Sigmoid colon (tissue), 7 donors: ENCODE results near the gene LPAR2. TPM values are rescaled to one million over a fixed set of nuclear protein-coding genes. Genes with fewer than 3 reads are reported as not detected.
"Not testable (repeated sequence)": the region's sequence is repeated elsewhere in the genome, so short reads cannot be mapped to it uniquely, and the experiment has no call there.

Source experiments
- DNase-seq: peaks from one replicate; pipeline ENCODE4 v3.0.0-alpha.2; 2019
- H3K27ac ChIP-seq, 4 donors: fragments of 200-600 bp; sonication (generic); one replicate each; pipeline ENCODE4 v1.5.1; 2016 to 2019; ENCODE audit warnings: mild to moderate bottlenecking in 1 of 4
- H3K27me3 ChIP-seq, 3 donors: fragments of 200-600 bp; sonication (generic); one replicate each; pipeline ENCODE4 v1.5.1; 2019; ENCODE audit warnings: mild to moderate bottlenecking in 1 of 3
- H3K36me3 ChIP-seq, 4 donors: fragments of 200-600 bp; sonication (generic); one replicate each; pipeline ENCODE4 v1.5.1; 2016 to 2019
- H3K4me1 ChIP-seq, 4 donors: fragments of 200-600 bp; sonication (generic); one replicate each; pipeline ENCODE4 v1.5.1; 2017 to 2019
- H3K4me3 ChIP-seq, 4 donors: fragments of 200-600 bp; sonication (generic); one replicate each; pipeline ENCODE4 v1.5.1; 2017 to 2019; ENCODE audit warnings: mild to moderate bottlenecking in 2 of 4, moderate library complexity in 1 of 4
- H3K9me3 ChIP-seq, 4 donors: fragments of 200-600 bp in 3 of 4; sonication (generic) in 3 of 4; one replicate each; pipeline versions ENCODE4 v1.5.1 to v1.6.1; 2013 to 2019
- CTCF ChIP-seq, 4 experiments: fragments of 450-650 bp in 3 of 4; fragments of 200-600 bp in 1 of 4; IDR thresholded peaks; one replicate each; pipeline ENCODE4 v1.5.1; 2016 to 2019; ENCODE audit warnings: antibody characterized with exemption in 4 of 4, mild to moderate bottlenecking in 3 of 4, moderate library complexity in 2 of 4
- EP300 ChIP-seq, 4 donors: sonication (generic); formaldehyde crosslinking; IDR thresholded peaks; one replicate each; pipeline ENCODE4 v1.6.1; 2017; ENCODE audit warnings: antibody characterized with exemption in 4 of 4
- POLR2A ChIP-seq, 2 donors: fragments of 450-650 bp; IDR thresholded peaks; one replicate each; pipeline ENCODE4 v1.6.1; 2016; ENCODE audit warnings: antibody characterized with exemption in 2 of 2, mild to moderate bottlenecking in 2 of 2, moderate library complexity in 2 of 2
- POLR2AphosphoS5 ChIP-seq, 4 donors: sonication (generic); formaldehyde crosslinking; IDR thresholded peaks; one replicate each; pipeline ENCODE4 v1.6.1; 2017; ENCODE audit warnings: antibody characterized with exemption in 4 of 4
- whole genome bisulfite sequencing, 2 donors: extraction: QIAGEN DNeasy Blood & Tissue Kit; methylation state at CpG; one replicate each; pipeline ENCODE4 v1.1.7; 2013; 5-methylcytosine and 5-hydroxymethylcytosine counted together
- intact Hi-C: fragments of 100-400 bp; cut with DNase I; formaldehyde crosslinking; loops from one replicate; pipeline ENCODE4 v1.15.1; 2023
- polyA plus RNA-seq, 3 donors: library from polyadenylated mRNA; stranded (reverse); fragments of 200-250 nt; gene quantifications; one replicate each; pipeline ENCODE4 v1.2.3, GENCODE V29; 2013
- total RNA-seq, 4 donors: library from RNA; depleted of rRNA; stranded (reverse); fragments of >200 nt; gene quantifications; one replicate each; pipeline ENCODE4 v1.1.0, GENCODE V29; 2016
- donor health status: healthy with polysubstance abuse.
- donor health status: Bipolar disorder and iron deficiency.
- donor health status: healthy.

Gene LPAR2
- total and polyA plus RNA-seq, 7 donors = 0.33 to 19.9 (median 3.6) TPM

DNA sequence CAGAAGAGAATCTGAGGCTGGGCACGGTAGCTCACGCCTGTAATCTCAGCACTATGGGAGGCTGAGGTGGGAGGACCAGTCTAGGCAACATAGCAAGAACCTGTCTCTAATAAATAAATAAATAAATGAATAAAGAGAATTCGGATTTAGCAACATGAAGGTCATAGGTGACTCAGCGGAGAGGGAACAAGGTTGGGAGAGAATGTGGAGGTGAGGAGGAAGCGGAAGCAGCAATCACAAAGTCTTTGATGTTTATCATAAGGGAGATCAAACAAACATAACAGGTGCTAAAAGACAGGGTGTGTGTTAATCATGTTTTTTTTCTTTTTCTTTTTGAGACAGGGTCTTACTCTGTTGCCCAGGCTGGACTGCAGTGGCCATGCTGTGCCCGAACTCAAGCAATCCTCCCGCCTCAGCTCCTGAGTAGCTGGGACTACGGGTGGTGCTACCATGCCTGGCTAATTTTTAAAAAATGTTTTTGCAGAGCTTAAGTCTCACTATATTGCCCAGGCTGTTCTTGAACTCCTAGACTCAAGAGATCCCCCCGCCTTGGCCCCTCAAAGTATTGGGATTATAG, 25.8 kb downstream of the LPAR2 start:
- DNase-seq = no peak
- intact Hi-C loops = no loop called here
- Histone ChIP-seq H3K36me3 (no peaks in the 10 kb centered on the region), H3K4me1 (no peaks in the 10 kb centered on the region), H3K9me3 (no peaks in the 10 kb centered on the region), H3K27me3 (no peaks in the 10 kb centered on the region), H3K27ac (no peak overlapping the region), H3K4me3 (no peak overlapping the region)
- no peak for TF ChIP-seq POLR2AphosphoS5 (IDR thresholded peaks at IDR 0.05)
- TF ChIP-seq POLR2A (IDR thresholded peaks at IDR 0.05) = no peak
- no peak for TF ChIP-seq EP300 (IDR thresholded peaks at IDR 0.05)
- TF ChIP-seq CTCF (IDR thresholded peaks at IDR 0.05) = no peak
- WGBS, 2 donors = 22 to 60% methylated on average over 9 of the region's 9 CpGs

DNA sequence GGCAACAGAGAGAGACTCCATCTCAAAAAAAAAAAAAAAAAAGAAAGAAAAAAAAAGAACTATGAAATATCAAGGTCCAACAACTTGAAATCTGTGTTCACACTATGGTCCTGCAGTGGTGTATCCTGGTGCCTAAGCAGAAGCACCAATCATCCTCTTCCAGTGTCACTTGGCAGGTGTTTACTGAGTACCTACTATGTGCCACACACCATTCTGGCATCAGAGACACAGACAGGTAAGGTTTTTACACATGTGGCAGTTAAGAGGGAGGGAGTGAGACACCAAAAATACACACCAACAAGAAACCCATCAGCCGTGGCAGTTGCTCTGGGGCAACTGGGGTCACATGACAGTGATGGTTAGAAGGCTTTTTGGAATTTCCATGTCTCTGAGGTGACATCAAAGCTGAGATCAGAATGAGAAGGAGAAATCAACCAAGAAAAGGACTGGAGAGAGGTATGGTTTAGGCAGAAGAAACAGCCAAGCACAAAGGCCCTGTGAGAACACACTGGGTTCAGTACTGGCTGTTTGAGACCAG, 27.2 kb downstream of the LPAR2 start:
- H3K27me3 ChIP-seq = no peaks in the 10 kb centered on the region
- H3K36me3 ChIP-seq = no peaks in the 10 kb centered on the region
- no peak overlapping the region for H3K27ac ChIP-seq
- DNase-seq = no peak
- TF ChIP-seq EP300 (IDR thresholded peaks at IDR 0.05) (no peak), CTCF (IDR thresholded peaks at IDR 0.05) (no peak), POLR2AphosphoS5 (IDR thresholded peaks at IDR 0.05) (no peak), POLR2A (IDR thresholded peaks at IDR 0.05) (no peak)
- H3K4me1 ChIP-seq = no peaks in the 10 kb centered on the region
- H3K9me3 ChIP-seq = no peaks in the 10 kb centered on the region
- no peak overlapping the region for H3K4me3 ChIP-seq
- intact Hi-C loops = no loop called here
- WGBS, 2 donors = 76 to 81% methylated on average over 1 of the region's 1 CpG

- H3K27ac ChIP-seq = not testable (repeated sequence)
Measured at GRCh38 chr19:19598728-19599451, 29.1 kb downstream of the LPAR2 start.

GRCh38 chr19:19597809-19598306, 30.2 kb downstream of the LPAR2 start:
- H3K4me3 ChIP-seq = no peak overlapping the region
- WGBS, 2 donors = 74 to 83% methylated on average over 8 of the region's 8 CpGs
- no peaks in the 10 kb centered on the region for H3K36me3 ChIP-seq
- no peaks in the 10 kb centered on the region for H3K4me1 ChIP-seq
- no peak for TF ChIP-seq POLR2A (IDR thresholded peaks at IDR 0.05)
- H3K27ac ChIP-seq = no peak overlapping the region
- H3K9me3 ChIP-seq = no peaks in the 10 kb centered on the region
- intact Hi-C loops = no loop called here
- H3K27me3 ChIP-seq = no peaks in the 10 kb centered on the region
- no peak for DNase-seq

More at GRCh38 chr19:19598728-19599451, 29.1 kb downstream of the LPAR2 start:
- WGBS, 2 donors = 87 to 89% methylated on average over 20 of the region's 20 CpGs
- H3K9me3 ChIP-seq, H3K4me1 ChIP-seq, H3K36me3 ChIP-seq, DNase-seq, intact Hi-C loops, H3K4me3 ChIP-seq, H3K27me3 ChIP-seq: not testable (repeated sequence)

DNA sequence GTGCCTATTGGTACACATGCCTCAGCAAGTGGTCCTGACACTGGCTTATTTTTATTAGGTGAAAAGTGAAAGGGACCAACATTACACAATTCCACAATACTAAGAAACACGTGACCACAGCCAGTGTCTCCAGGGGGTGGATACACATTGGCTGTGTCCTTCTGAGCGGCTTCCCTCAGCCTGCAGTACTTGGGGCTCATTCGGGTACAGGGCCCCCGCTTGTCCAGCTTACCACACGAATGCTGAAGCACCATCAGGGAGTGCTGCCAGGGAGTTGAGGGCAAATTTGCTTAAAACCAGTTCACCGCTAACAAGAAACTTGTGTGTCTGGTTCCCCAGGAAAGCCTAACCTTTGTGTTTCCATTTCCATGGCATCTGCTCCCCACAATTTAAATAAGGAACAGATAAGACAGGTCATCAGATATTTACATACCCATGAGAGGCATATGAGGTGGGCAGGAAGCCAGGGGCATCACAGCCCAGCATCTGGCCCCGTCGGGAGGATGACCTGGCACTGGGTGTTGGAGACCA, 32.8 kb downstream of the LPAR2 start:
- 17 to 57% methylated on average over 8 of the region's 8 CpGs for WGBS, 2 donors
- H3K4me3 ChIP-seq = no peak overlapping the region
- no peak for TF ChIP-seq CTCF (IDR thresholded peaks at IDR 0.05)
- no peak for TF ChIP-seq POLR2A (IDR thresholded peaks at IDR 0.05)
- TF ChIP-seq EP300 (IDR thresholded peaks at IDR 0.05) = no peak
- TF ChIP-seq POLR2AphosphoS5 (IDR thresholded peaks at IDR 0.05) = no peak
- no peaks in the 10 kb centered on the region for H3K27me3 ChIP-seq
- H3K27ac ChIP-seq = no peak overlapping the region
- H3K36me3 ChIP-seq = no peaks in the 10 kb centered on the region
- no peak for DNase-seq
- intact Hi-C loops = no loop called here
- no peaks in the 10 kb centered on the region for H3K9me3 ChIP-seq
- H3K4me1 ChIP-seq = peaks cover 0 to 15% (median 9%) of the 10 kb centered on the region in 4 donors
